H9 (cell line): ENCODE data around the gene PDS5B. TPM values are rescaled to one million over a fixed set of nuclear protein-coding genes. Genes with fewer than 3 reads are reported as not detected.

ENCODE experiments used
- DNase-seq: peaks from one replicate; pipeline ENCODE4 v3.0.0-alpha.2; 2017
- H2AFZ ChIP-seq: one replicate; pipeline ENCODE4 v1.6.1; 2013; ENCODE audit warnings: mild to moderate bottlenecking, low read length, control low read depth, moderate library complexity
- H2AK5ac ChIP-seq: 2 replicates; pipeline ENCODE4 v1.6.1; 2013; ENCODE audit warnings: low read length, control low read depth, mixed read lengths; ENCODE audit not compliant: insufficient read length
- H2BK120ac ChIP-seq: one replicate; pipeline ENCODE4 v1.6.1; 2013; ENCODE audit warnings: low read depth, mild to moderate bottlenecking, low read length, control low read depth, inconsistent platforms; ENCODE audit not compliant: poor library complexity, severe bottlenecking
- H2BK12ac ChIP-seq: 2 replicates; pipeline ENCODE4 v1.6.1; 2013; ENCODE audit warnings: low read length, control low read depth, mixed read lengths, low read depth; ENCODE audit not compliant: insufficient read length
- H2BK15ac ChIP-seq: 2 replicates; pipeline ENCODE4 v1.6.1; 2013; ENCODE audit warnings: low read depth, low read length, control low read depth
- H2BK20ac ChIP-seq: one replicate; pipeline ENCODE4 v1.6.1; 2013; ENCODE audit warnings: low read depth, mild to moderate bottlenecking, low read length, control low read depth, inconsistent platforms; ENCODE audit not compliant: poor library complexity, severe bottlenecking
- H2BK5ac ChIP-seq: 2 replicates; pipeline ENCODE4 v1.6.1; 2013; ENCODE audit warnings: low read length, control low read depth, mixed read lengths; ENCODE audit not compliant: insufficient read length
- H3K14ac ChIP-seq: 2 replicates; pipeline ENCODE4 v1.6.1; 2013; ENCODE audit warnings: low read length, control low read depth; ENCODE audit not compliant: insufficient read depth
- H3K18ac ChIP-seq: 2 replicates; pipeline ENCODE4 v1.6.1; 2013; ENCODE audit warnings: low read depth, mild to moderate bottlenecking, mixed read lengths, low read length, control low read depth; ENCODE audit not compliant: insufficient read length
- H3K23ac ChIP-seq: 2 replicates; pipeline ENCODE4 v1.6.1; 2013; ENCODE audit warnings: low read length, control low read depth, mixed read lengths, low read depth; ENCODE audit not compliant: insufficient read length
- H3K23me2 ChIP-seq: 2 replicates; pipeline ENCODE4 v1.6.1; 2013; ENCODE audit warnings: low read depth, mild to moderate bottlenecking, mixed read lengths, low read length, control low read depth; ENCODE audit not compliant: insufficient read length, poor library complexity, severe bottlenecking
- H3K27ac ChIP-seq: 2 replicates; pipeline ENCODE4 v1.5.1; 2013; ENCODE audit warnings: low read length, control low read depth, mixed read lengths, low read depth; ENCODE audit not compliant: insufficient read length
- H3K27me3 ChIP-seq: 2 replicates; pipeline ENCODE4 v1.6.1; 2013; ENCODE audit warnings: low read length, control low read depth, inconsistent platforms; ENCODE audit not compliant: insufficient read depth
- H3K4ac ChIP-seq: 2 replicates; pipeline ENCODE4 v1.6.1; 2013; ENCODE audit warnings: low read depth, mild to moderate bottlenecking, control low read depth, inconsistent platforms, low read length, moderate library complexity
- H3K4me1 ChIP-seq: 2 replicates; pipeline ENCODE4 v1.6.1; 2013; ENCODE audit warnings: low read length, control low read depth, inconsistent platforms; ENCODE audit not compliant: insufficient read depth
- H3K4me2 ChIP-seq: 2 replicates; pipeline ENCODE4 v1.6.1; 2013; ENCODE audit warnings: low read length, control low read depth, mixed read lengths; ENCODE audit not compliant: insufficient read length, insufficient read depth
- H3K56ac ChIP-seq: 2 replicates; pipeline ENCODE4 v1.6.1; 2013; ENCODE audit warnings: low read depth, mild to moderate bottlenecking, mixed read lengths, low read length, control low read depth; ENCODE audit not compliant: insufficient read length
- H3K79me1 ChIP-seq: 2 replicates; pipeline ENCODE4 v1.6.1; 2013; ENCODE audit warnings: low read depth, mild to moderate bottlenecking, moderate library complexity, low read length, control low read depth, inconsistent platforms; ENCODE audit not compliant: insufficient read depth, poor library complexity, severe bottlenecking
- H3K79me2 ChIP-seq: 2 replicates; pipeline ENCODE4 v1.6.1; 2013; ENCODE audit warnings: low read length, control low read depth, inconsistent platforms; ENCODE audit not compliant: insufficient read depth
- H3K9ac ChIP-seq: 2 replicates; pipeline ENCODE4 v1.6.1; 2013; ENCODE audit warnings: low read length, control low read depth, mixed read lengths; ENCODE audit not compliant: insufficient read length; ENCODE audit errors: extremely low read depth
- H3K9me3 ChIP-seq: one replicate; pipeline ENCODE4 v1.6.1; 2013; ENCODE audit warnings: low read depth, low read length, inconsistent platforms; ENCODE audit not compliant: control insufficient read depth
- H3T11ph ChIP-seq: one replicate; pipeline ENCODE4 v1.6.1; 2013; ENCODE audit warnings: mild to moderate bottlenecking, low read length, control low read depth, inconsistent platforms
- H4K20me1 ChIP-seq: one replicate; pipeline ENCODE4 v1.6.1; 2013; ENCODE audit not compliant: control insufficient read depth, insufficient read length, insufficient read depth
- H4K5ac ChIP-seq: 2 replicates; pipeline ENCODE4 v1.6.1; 2013; ENCODE audit warnings: low read depth, mild to moderate bottlenecking, mixed read lengths, low read length, control low read depth; ENCODE audit not compliant: insufficient read length
- H4K8ac ChIP-seq: replicated peaks from 2 replicates; pipeline ENCODE4 v1.6.1; 2013; ENCODE audit warnings: low read length, control low read depth, mixed read lengths, low read depth; ENCODE audit not compliant: insufficient read length
- H4K91ac ChIP-seq: 2 replicates; pipeline ENCODE4 v1.6.1; 2013; ENCODE audit warnings: low read depth, mild to moderate bottlenecking, moderate library complexity, mixed read lengths, low read length, control low read depth; ENCODE audit not compliant: insufficient read length
- H3K27ac Mint-ChIP-seq, 3 experiments: 2 replicates in 2 of 3; 3 replicates in 1 of 3; pipeline ENCODE4 v1.8.0; 2020 to 2021; ENCODE audit warnings: mixed read lengths in 3 of 3, mild to moderate bottlenecking in 1 of 3, moderate library complexity in 1 of 3
- H3K27me3 Mint-ChIP-seq: 2 replicates; pipeline ENCODE4 v1.8.0; 2021; ENCODE audit warnings: low read depth, mild to moderate bottlenecking, moderate library complexity, mixed read lengths
- H3K36me3 Mint-ChIP-seq, 3 experiments: 2 replicates in 2 of 3; 3 replicates in 1 of 3; pipeline ENCODE4 v1.8.0; 2020 to 2021; ENCODE audit warnings: low read depth in 3 of 3, mixed read lengths in 3 of 3; ENCODE audit not compliant: insufficient read depth in 1 of 3
- H3K4me1 Mint-ChIP-seq, 2 experiments: 2 replicates each; pipeline ENCODE4 v1.8.0; 2020; ENCODE audit warnings: mixed read lengths in 2 of 2
- H3K4me3 Mint-ChIP-seq, 2 experiments: 2 replicates in 1 of 2; 3 replicates in 1 of 2; pipeline ENCODE4 v1.8.0; 2020 to 2021; ENCODE audit warnings: mild to moderate bottlenecking in 2 of 2, mixed read lengths in 2 of 2, moderate library complexity in 1 of 2
- H3K9me3 Mint-ChIP-seq, 2 experiments: 2 replicates in 1 of 2; 3 replicates in 1 of 2; pipeline ENCODE4 v1.8.0; 2020; ENCODE audit warnings: mild to moderate bottlenecking in 2 of 2, mixed read lengths in 2 of 2, moderate library complexity in 1 of 2
- WGBS: extraction: QIAGEN DNeasy Blood & Tissue Kit; methylation state at CpG from one replicate; pipeline ENCODE4 v1.1.7; 2013; ENCODE audit warnings: missing lambda C conversion rate, low lambda C conversion rate, mixed read lengths; ENCODE audit not compliant: insufficient read length; ENCODE audit errors: extremely low coverage; 5-methylcytosine and 5-hydroxymethylcytosine counted together
- total RNA-seq: library from RNA; stranded (reverse); gene quantifications from 2 replicates; pipeline ENCODE4 v1.2.1, GENCODE V29; 2021
- TF ChIP-seq, protein P1 (sequence below): fragments of 200-600 bp; sonication (generic); conservative IDR thresholded peaks from 3 replicates; pipeline ENCODE4 v1.8.0; 2021; ENCODE audit warnings: antibody characterized with exemption, mild to moderate bottlenecking

Gene PDS5B
- total RNA-seq, 1 experiment from 2014 or later, result 50.0 TPM

DNA sequence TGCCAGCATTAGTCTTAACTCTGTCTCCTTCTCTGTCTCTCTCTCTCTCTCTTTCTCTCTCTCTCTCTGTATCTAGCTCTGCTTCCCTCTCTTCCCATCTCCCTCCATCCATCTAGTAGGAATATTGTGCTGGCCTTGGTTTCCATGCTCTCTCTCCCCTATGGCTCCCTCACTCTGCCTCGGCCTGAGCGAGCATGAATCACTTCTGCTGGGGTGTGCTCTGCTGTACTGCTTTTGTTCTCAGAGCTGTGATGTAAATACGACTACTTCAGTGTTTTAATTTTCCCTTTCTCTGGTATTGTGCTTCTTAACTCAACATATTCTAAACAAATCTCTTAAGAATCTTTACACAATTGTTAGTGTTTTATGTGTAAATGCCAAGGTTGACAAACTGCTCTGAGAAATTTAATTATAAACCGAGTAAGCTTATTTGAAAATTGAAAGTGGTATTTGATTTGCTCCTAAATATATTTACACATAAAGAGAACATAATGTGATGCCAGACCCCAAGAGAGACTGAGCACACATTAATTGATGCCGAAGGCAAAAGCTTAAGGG lies 218.5 kb downstream of the PDS5B start:
- no peak overlapping the region for H4K91ac ChIP-seq
- H2AFZ ChIP-seq, result peak overlapping the region; percentile 82
- TF ChIP-seq, protein P1, sequence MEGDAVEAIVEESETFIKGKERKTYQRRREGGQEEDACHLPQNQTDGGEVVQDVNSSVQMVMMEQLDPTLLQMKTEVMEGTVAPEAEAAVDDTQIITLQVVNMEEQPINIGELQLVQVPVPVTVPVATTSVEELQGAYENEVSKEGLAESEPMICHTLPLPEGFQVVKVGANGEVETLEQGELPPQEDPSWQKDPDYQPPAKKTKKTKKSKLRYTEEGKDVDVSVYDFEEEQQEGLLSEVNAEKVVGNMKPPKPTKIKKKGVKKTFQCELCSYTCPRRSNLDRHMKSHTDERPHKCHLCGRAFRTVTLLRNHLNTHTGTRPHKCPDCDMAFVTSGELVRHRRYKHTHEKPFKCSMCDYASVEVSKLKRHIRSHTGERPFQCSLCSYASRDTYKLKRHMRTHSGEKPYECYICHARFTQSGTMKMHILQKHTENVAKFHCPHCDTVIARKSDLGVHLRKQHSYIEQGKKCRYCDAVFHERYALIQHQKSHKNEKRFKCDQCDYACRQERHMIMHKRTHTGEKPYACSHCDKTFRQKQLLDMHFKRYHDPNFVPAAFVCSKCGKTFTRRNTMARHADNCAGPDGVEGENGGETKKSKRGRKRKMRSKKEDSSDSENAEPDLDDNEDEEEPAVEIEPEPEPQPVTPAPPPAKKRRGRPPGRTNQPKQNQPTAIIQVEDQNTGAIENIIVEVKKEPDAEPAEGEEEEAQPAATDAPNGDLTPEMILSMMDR, result no peak
- no peak overlapping the region for H3K4me2 ChIP-seq
- no peak overlapping the region for H3K4me3 Mint-ChIP-seq
- H3K4me1 Mint-ChIP-seq, result peaks cover 5% of the 10 kb centered on the region in 2 experiments; a peak in 3 of 4 replicates
- H3K9me3 ChIP-seq, result no peaks in the 10 kb centered on the region
- H3K56ac ChIP-seq, result no peak overlapping the region
- no peak overlapping the region for H3T11ph ChIP-seq
- 0 out of 7 replicates have a peak, but pooled peaks cover 0 to 4% (median 0%) of the 10 kb centered on the region in 3 experiments for H3K36me3 Mint-ChIP-seq
- no peak overlapping the region for H2BK15ac ChIP-seq
- peak overlapping the region in 1 of 3 experiments; percentile 23; a peak in 1 of 7 replicates for H3K27ac Mint-ChIP-seq
- no peak overlapping the region for H4K8ac ChIP-seq
- H3K18ac ChIP-seq, result no peak overlapping the region
- H2AK5ac ChIP-seq, result no peak overlapping the region
- H3K27ac ChIP-seq, result no peak overlapping the region
- H3K9ac ChIP-seq, result no peak overlapping the region
- H3K27me3 ChIP-seq, result no peaks in the 10 kb centered on the region
- H2BK5ac ChIP-seq, result no peak overlapping the region
- H3K27me3 Mint-ChIP-seq, result no peaks in the 10 kb centered on the region; the same call in 1 of the 2 replicates
- no peaks in the 10 kb centered on the region for H3K4me1 ChIP-seq
- no peak for DNase-seq
- no peak overlapping the region for H4K5ac ChIP-seq
- H3K14ac ChIP-seq, result no peak overlapping the region
- no CpG with 5 or more reads among the region's 5 CpGs for WGBS
- H3K9me3 Mint-ChIP-seq, result peaks cover 0 to 3% of the 10 kb centered on the region in 2 experiments; a peak in 2 of 5 replicates
- no peaks in the 10 kb centered on the region for H4K20me1 ChIP-seq
- no peak overlapping the region for H2BK120ac ChIP-seq
- H3K79me2 ChIP-seq, result no peaks in the 10 kb centered on the region
- H3K4ac ChIP-seq, result no peak overlapping the region
- H3K79me1 ChIP-seq, result no peaks in the 10 kb centered on the region
- H3K23me2 ChIP-seq, result no peaks in the 10 kb centered on the region
- no peak overlapping the region for H2BK20ac ChIP-seq
- H3K23ac ChIP-seq, result no peak overlapping the region
- H2BK12ac ChIP-seq, result no peak overlapping the region
